SK-N-SH treated with all-trans-retinoic acid at 6 μM for 48 hours (cell line): ENCODE data around the gene ZHX3.

Experiments used
- ARNTL ChIP-seq: fragments of 450-650 bp; formaldehyde crosslinking; IDR thresholded peaks from 2 replicates; pipeline ENCODE4 v1.5.0; 2020; ENCODE audit warnings: low read depth, mild to moderate bottlenecking, moderate library complexity, borderline replicate concordance
- BACH2 ChIP-seq: fragments of 250-450 bp; sonication (Bioruptor Pico); IDR thresholded peaks from 2 replicates; pipeline ENCODE4 v1.9.0; 2021; ENCODE audit warnings: mild to moderate bottlenecking, borderline replicate concordance
- CSRNP3 ChIP-seq: fragments of 250-450 bp; sonication (Bioruptor Pico); IDR thresholded peaks from 2 replicates; pipeline ENCODE4 v1.5.1; 2021; ENCODE audit warnings: mild to moderate bottlenecking, moderate library complexity
- ISL1 ChIP-seq: fragments of 250-450 bp; sonication (Bioruptor Pico); IDR thresholded peaks from 2 replicates; pipeline ENCODE4 v2.1.2; 2022; ENCODE audit warnings: mild to moderate bottlenecking, moderate library complexity
- OSR1 ChIP-seq: fragments of 250-450 bp; sonication (Bioruptor Pico); IDR thresholded peaks from 2 replicates; pipeline ENCODE4 v1.8.0; 2022; ENCODE audit warnings: moderate library complexity, mild to moderate bottlenecking, inconsistent platforms
- PATZ1 ChIP-seq: fragments of 250-450 bp; sonication (Bioruptor Pico); IDR thresholded peaks from 2 replicates; pipeline ENCODE4 v1.8.0; 2020; ENCODE audit warnings: mild to moderate bottlenecking, moderate library complexity, borderline replicate concordance
- RARB ChIP-seq: fragments of 250-450 bp; sonication (Bioruptor Pico); IDR thresholded peaks from 2 replicates; pipeline ENCODE4 v1.8.0; 2021; ENCODE audit warnings: mild to moderate bottlenecking, moderate library complexity
- TOX ChIP-seq: fragments of 250-450 bp; sonication (Bioruptor Pico); IDR thresholded peaks from 2 replicates; pipeline ENCODE4 v1.8.0; 2021; ENCODE audit warnings: mild to moderate bottlenecking, moderate library complexity, borderline replicate concordance
- ZFP3 ChIP-seq: fragments of 250-450 bp; sonication (Bioruptor Pico); IDR thresholded peaks from 2 replicates; pipeline ENCODE4 v1.5.0; 2020; ENCODE audit warnings: mild to moderate bottlenecking, moderate library complexity
- ZFP30 ChIP-seq: fragments of 450-650 bp; formaldehyde crosslinking; IDR thresholded peaks from 2 replicates; pipeline ENCODE4 v1.5.0; 2022; ENCODE audit warnings: mild to moderate bottlenecking, moderate library complexity
- TF ChIP-seq, protein P1 (sequence below): fragments of 250-450 bp; sonication (Bioruptor Pico); IDR thresholded peaks from 2 replicates; pipeline ENCODE4 v1.5.0; 2020; ENCODE audit warnings: mild to moderate bottlenecking, moderate library complexity
- TF ChIP-seq, protein P2 (sequence below): fragments of 250-450 bp; sonication (Bioruptor Pico); IDR thresholded peaks from 2 replicates; pipeline ENCODE4 v1.8.0; 2021; ENCODE audit warnings: low read depth, mild to moderate bottlenecking, moderate library complexity, borderline replicate concordance

- TF ChIP-seq ZFP30 (CRISPR knock-in tag) (no peak), PATZ1 (CRISPR knock-in tag) (no peak), OSR1 (CRISPR knock-in tag) (no peak), BACH2 (CRISPR knock-in tag) (no peak), RARB (CRISPR knock-in tag) (no peak), TOX (CRISPR knock-in tag) (no peak), ARNTL (CRISPR knock-in tag) (no peak), CSRNP3 (CRISPR knock-in tag) (no peak), ZFP3 (CRISPR knock-in tag) (no peak), ISL1 (CRISPR knock-in tag) (no peak)
- TF ChIP-seq, protein P1, sequence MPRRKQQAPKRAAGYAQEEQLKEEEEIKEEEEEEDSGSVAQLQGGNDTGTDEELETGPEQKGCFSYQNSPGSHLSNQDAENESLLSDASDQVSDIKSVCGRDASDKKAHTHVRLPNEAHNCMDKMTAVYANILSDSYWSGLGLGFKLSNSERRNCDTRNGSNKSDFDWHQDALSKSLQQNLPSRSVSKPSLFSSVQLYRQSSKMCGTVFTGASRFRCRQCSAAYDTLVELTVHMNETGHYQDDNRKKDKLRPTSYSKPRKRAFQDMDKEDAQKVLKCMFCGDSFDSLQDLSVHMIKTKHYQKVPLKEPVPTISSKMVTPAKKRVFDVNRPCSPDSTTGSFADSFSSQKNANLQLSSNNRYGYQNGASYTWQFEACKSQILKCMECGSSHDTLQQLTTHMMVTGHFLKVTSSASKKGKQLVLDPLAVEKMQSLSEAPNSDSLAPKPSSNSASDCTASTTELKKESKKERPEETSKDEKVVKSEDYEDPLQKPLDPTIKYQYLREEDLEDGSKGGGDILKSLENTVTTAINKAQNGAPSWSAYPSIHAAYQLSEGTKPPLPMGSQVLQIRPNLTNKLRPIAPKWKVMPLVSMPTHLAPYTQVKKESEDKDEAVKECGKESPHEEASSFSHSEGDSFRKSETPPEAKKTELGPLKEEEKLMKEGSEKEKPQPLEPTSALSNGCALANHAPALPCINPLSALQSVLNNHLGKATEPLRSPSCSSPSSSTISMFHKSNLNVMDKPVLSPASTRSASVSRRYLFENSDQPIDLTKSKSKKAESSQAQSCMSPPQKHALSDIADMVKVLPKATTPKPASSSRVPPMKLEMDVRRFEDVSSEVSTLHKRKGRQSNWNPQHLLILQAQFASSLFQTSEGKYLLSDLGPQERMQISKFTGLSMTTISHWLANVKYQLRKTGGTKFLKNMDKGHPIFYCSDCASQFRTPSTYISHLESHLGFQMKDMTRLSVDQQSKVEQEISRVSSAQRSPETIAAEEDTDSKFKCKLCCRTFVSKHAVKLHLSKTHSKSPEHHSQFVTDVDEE (CRISPR knock-in tag): no peak
- TF ChIP-seq, protein P2, sequence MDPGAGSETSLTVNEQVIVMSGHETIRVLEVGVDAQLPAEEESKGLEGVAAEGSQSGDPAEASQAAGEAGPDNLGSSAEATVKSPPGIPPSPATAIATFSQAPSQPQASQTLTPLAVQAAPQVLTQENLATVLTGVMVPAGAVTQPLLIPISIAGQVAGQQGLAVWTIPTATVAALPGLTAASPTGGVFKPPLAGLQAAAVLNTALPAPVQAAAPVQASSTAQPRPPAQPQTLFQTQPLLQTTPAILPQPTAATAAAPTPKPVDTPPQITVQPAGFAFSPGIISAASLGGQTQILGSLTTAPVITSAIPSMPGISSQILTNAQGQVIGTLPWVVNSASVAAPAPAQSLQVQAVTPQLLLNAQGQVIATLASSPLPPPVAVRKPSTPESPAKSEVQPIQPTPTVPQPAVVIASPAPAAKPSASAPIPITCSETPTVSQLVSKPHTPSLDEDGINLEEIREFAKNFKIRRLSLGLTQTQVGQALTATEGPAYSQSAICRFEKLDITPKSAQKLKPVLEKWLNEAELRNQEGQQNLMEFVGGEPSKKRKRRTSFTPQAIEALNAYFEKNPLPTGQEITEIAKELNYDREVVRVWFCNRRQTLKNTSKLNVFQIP: no peak
Observed at GRCh38 chr20:41226426-41226825, 91.1 kb downstream of the ZHX3 start.
